OCI-LY3 (cell line): ENCODE results near the gene IFT27.

ENCODE experiments used
- EZH2phosphoT487 ChIP-seq: fragments of 200-600 bp; shearing (Covaris generic); IDR thresholded peaks from 2 replicates; pipeline ENCODE4 v1.6.1; 2018; ENCODE audit warnings: antibody characterized with exemption, mixed run types, low read depth
- TF ChIP-seq, protein P1 (sequence below): fragments of 200-600, 300-600 bp; sonication (generic); IDR thresholded peaks from 2 replicates; pipeline ENCODE4 v1.5.1; 2014; ENCODE audit warnings: antibody characterized with exemption, low read length, low read depth

DNA sequence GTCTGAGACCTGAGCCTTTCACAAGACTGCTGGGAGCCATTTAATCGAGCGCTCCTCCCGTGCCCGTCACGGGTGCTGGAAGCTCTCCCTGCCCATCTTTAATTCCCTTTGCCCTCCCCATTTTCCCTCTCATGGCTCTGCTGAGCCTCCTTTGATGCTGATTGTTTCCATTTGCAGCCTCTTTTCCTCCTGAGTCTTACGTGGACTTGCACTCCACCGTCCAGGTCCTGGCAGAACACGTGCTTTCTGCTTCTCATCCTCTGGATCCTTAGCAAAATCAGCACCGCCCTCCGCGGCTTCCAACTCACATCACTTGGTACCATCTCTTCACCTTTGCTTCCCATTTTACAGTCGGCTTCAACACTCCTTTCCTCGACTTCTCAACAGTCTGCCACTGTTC is 7.3 kb downstream of the IFT27 start:
- TF ChIP-seq EZH2phosphoT487 = no peak
- TF ChIP-seq, protein P1, sequence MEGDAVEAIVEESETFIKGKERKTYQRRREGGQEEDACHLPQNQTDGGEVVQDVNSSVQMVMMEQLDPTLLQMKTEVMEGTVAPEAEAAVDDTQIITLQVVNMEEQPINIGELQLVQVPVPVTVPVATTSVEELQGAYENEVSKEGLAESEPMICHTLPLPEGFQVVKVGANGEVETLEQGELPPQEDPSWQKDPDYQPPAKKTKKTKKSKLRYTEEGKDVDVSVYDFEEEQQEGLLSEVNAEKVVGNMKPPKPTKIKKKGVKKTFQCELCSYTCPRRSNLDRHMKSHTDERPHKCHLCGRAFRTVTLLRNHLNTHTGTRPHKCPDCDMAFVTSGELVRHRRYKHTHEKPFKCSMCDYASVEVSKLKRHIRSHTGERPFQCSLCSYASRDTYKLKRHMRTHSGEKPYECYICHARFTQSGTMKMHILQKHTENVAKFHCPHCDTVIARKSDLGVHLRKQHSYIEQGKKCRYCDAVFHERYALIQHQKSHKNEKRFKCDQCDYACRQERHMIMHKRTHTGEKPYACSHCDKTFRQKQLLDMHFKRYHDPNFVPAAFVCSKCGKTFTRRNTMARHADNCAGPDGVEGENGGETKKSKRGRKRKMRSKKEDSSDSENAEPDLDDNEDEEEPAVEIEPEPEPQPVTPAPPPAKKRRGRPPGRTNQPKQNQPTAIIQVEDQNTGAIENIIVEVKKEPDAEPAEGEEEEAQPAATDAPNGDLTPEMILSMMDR = no peak
